A549 (cell line): Measurements from ENCODE around the gene ADAR.

ENCODE experiments used
- CHD2 ChIP-seq: fragments of 150-350 bp; IDR thresholded peaks from 2 replicates; pipeline ENCODE4 v1.6.1; 2014; ENCODE audit warnings: low read length; ENCODE audit not compliant: partially characterized antibody
- HDAC2 ChIP-seq: fragments of 200-600 bp; sonication (generic); IDR thresholded peaks from 2 replicates; pipeline ENCODE4 v1.6.1; 2016
- MYC ChIP-seq: IDR thresholded peaks from 2 replicates; pipeline ENCODE4 v1.6.1; 2012; ENCODE audit warnings: mild to moderate bottlenecking, inconsistent platforms, low read length, improper control_type of control experiment, borderline replicate concordance
- SREBF2 ChIP-seq: fragments of 450-650 bp; IDR thresholded peaks from 2 replicates; pipeline ENCODE4 v1.6.1; 2014; ENCODE audit warnings: mild to moderate bottlenecking, moderate library complexity
- ZSCAN20 ChIP-seq: fragments of 250-450 bp; sonication (Bioruptor Pico); IDR thresholded peaks from 2 replicates; pipeline ENCODE4 v1.8.0; 2022; ENCODE audit warnings: mild to moderate bottlenecking, moderate library complexity
- TF ChIP-seq, protein P1 (sequence below): fragments of >200 bp; sonication (Bioruptor Twin); formaldehyde crosslinking; IDR thresholded peaks from 3 replicates; pipeline ENCODE4 v1.5.1; 2016

DNA sequence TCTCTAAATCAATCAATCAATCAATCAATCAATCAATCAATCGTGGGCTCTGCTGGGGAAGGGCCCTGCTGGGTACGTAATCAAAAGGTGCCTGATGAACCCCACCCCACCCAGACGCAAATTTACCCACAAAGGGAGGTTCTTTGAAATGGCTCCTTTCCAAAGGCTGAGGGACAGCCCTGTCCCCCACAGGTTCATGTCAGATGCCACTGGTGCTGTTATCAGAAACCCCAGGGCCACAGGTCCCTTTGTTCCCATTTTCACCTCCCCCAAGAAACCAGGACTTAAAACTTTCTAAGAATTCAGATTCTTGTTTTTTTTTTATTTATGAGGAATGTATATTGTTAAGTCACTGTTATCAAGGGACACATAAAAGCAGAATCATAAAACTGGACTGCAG, 26.2 kb downstream of the ADAR start:
- TF ChIP-seq ZSCAN20 (CRISPR knock-in tag) (no peak), SREBF2 (no peak), HDAC2 (no peak), CHD2 (no peak), MYC (no peak)
- TF ChIP-seq, protein P1, sequence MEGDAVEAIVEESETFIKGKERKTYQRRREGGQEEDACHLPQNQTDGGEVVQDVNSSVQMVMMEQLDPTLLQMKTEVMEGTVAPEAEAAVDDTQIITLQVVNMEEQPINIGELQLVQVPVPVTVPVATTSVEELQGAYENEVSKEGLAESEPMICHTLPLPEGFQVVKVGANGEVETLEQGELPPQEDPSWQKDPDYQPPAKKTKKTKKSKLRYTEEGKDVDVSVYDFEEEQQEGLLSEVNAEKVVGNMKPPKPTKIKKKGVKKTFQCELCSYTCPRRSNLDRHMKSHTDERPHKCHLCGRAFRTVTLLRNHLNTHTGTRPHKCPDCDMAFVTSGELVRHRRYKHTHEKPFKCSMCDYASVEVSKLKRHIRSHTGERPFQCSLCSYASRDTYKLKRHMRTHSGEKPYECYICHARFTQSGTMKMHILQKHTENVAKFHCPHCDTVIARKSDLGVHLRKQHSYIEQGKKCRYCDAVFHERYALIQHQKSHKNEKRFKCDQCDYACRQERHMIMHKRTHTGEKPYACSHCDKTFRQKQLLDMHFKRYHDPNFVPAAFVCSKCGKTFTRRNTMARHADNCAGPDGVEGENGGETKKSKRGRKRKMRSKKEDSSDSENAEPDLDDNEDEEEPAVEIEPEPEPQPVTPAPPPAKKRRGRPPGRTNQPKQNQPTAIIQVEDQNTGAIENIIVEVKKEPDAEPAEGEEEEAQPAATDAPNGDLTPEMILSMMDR: no peak
